ENCODE data around the gene ZFP1.

ZFP1 gene

DNA sequence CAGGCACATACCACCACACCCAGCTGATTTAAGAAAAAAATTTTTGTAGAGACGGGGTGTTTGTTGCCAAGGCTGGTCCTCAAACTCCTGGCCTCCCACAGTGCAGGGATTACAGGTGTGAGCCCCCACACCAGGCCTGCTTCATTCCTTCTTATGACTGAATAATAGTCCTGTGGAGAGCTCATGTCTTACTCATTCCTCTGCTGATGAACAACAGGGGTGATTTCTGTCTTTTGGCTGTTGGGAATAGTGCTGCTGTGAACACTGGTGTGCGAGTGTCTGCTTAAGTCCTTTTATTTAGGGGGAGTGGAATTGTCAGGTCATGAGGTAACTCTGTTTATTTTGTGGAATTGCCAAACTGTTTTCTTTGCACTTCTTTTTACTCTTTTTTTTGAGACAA lies 67.8 kb downstream of the ZFP1 start:
- H3K4me3 ChIP-seq (replicated peaks; ENCODE audit: low read depth, low read length) = no peak overlapping the region
- TF ChIP-seq, protein P1, sequence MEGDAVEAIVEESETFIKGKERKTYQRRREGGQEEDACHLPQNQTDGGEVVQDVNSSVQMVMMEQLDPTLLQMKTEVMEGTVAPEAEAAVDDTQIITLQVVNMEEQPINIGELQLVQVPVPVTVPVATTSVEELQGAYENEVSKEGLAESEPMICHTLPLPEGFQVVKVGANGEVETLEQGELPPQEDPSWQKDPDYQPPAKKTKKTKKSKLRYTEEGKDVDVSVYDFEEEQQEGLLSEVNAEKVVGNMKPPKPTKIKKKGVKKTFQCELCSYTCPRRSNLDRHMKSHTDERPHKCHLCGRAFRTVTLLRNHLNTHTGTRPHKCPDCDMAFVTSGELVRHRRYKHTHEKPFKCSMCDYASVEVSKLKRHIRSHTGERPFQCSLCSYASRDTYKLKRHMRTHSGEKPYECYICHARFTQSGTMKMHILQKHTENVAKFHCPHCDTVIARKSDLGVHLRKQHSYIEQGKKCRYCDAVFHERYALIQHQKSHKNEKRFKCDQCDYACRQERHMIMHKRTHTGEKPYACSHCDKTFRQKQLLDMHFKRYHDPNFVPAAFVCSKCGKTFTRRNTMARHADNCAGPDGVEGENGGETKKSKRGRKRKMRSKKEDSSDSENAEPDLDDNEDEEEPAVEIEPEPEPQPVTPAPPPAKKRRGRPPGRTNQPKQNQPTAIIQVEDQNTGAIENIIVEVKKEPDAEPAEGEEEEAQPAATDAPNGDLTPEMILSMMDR (IDR thresholded peaks at IDR 0.05; ENCODE audit: low read depth, low read length, missing control alignments) = no peak
- no peak for DNase-seq (ENCODE audit: extremely low read depth, low read depth)

DNA sequence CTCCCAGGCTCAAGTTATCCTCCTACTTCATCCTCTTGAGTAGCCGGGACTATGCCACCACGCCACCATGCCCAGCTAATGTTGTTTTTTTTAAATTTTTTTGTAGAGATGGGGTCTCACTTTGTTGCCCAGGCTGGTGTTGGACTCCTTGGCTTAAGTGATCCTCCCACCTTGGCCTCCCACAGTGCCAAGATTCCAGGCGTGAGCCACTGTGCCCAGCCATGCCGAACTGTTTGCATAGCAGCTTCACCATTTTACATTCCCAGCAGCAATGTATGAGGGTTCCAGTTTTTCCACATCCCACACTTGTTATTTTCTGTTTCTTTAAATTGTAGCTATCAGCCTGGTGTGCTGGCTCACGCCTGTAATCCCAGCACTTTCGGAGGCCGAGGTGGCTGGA lies 68.3 kb downstream of the ZFP1 start:
- TF ChIP-seq, protein P1 (IDR thresholded peaks at IDR 0.05; ENCODE audit: low read depth, low read length, missing control alignments) = no peak
- H3K4me3 ChIP-seq (replicated peaks; ENCODE audit: low read depth, low read length) = no peak overlapping the region
- no peak for DNase-seq (ENCODE audit: extremely low read depth, low read depth)

- no peak for DNase-seq (ENCODE audit: extremely low read depth, low read depth)
- H3K4me3 ChIP-seq (replicated peaks; ENCODE audit: low read depth, low read length) = no peak overlapping the region
- TF ChIP-seq, protein P1 (IDR thresholded peaks at IDR 0.05; ENCODE audit: low read depth, low read length, missing control alignments) = no peak
Observed at GRCh38 chr16:75217389-75217851, 69.1 kb downstream of the ZFP1 start.

- TF ChIP-seq, protein P1 (IDR thresholded peaks at IDR 0.05; ENCODE audit: low read depth, low read length, missing control alignments) = no peak
- no peak for DNase-seq (ENCODE audit: extremely low read depth, low read depth)
- no peak within 1 kb of the TSS for H3K4me3 ChIP-seq (replicated peaks; ENCODE audit: low read depth, low read length)
Observed at GRCh38 chr16:75218256-75219076, 70.1 kb downstream of the ZFP1 start, which contains the start of gene CTRB1. Gene CTRB1 (plus strand): TSS chr16:75218988. CDS start chr16:75219008, 20 bp downstream.

GRCh38 chr16:75219088-75219487 lies 70.8 kb downstream of the ZFP1 start:
- TF ChIP-seq, protein P1 (IDR thresholded peaks at IDR 0.05; ENCODE audit: low read depth, low read length, missing control alignments) = no peak
- no peak for DNase-seq (ENCODE audit: extremely low read depth, low read depth)
- no peak overlapping the region for H3K4me3 ChIP-seq (replicated peaks; ENCODE audit: low read depth, low read length)

DNA sequence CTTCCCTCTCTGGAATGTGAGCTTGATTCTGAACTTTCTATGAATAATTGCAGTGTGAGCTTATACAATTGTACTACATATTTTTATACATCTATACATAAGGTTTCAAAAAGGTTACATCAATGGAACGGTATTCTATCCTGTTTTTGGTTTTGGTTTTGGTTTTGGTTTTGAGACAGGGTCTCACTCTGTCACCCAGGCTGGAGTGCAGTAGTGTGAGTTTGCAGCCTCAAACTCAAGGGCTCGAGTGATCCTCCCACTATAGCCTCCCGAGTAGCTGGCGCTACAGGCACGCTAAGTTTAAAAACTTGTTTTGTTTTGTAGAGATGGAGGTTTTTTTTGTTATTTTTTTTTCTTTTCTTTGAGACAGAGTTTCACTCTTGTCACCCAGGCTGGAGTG lies 71.5 kb downstream of the ZFP1 start:
- TF ChIP-seq, protein P1 (IDR thresholded peaks at IDR 0.05; ENCODE audit: low read depth, low read length, missing control alignments) = no peak
- no peak overlapping the region for H3K4me3 ChIP-seq (replicated peaks; ENCODE audit: low read depth, low read length)
- no peak for DNase-seq (ENCODE audit: extremely low read depth, low read depth)
